ENCODE results near the gene SNRNP35.
A peak's percentile ranks its signal among the peaks of the same experiment; 100 is the strongest.
"Not testable (repeated sequence)": the region's sequence is repeated elsewhere in the genome, so short reads cannot be mapped to it uniquely, and the experiment has no call there.

SNRNP35 gene

DNA sequence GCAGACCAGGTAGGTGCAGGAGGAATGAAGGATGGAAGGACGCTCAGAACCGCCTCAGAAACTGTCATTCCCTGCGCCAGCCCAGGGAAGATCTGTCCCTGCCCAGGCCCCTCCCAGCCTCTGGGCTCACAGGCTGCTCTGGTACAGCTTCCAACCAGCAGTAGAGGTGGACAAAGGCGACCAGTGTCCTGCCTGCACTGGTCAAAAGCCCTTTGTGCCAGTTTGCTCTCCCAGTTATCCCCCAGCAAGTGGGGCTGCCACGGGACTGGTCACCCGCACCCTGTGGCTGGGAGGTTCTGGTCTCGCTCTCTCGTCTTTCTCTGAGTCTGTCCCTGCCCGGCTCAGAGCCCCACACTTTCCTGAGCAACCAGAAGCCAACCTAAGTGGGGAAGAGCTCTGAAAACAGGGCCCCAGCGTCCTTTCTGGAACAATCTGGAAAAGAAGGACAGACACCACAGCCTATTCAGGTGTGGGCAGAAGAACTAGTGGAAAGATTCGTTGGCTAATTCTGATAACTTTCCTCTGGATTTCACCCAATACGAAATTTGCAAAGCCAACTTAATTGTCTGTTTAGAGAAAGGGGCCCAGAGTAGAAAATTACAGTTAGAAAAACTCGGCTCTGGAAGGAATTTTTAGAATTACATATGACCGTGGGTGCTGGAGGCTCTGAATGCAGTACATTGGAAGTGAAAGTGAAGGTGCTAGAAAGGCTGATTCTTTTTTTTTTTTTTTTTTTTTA is 21.7 kb downstream of the SNRNP35 start:
- Histone ChIP-seq H3K9me2 (replicated peaks; ENCODE audit: low read depth, low read length) (no peaks in the 10 kb centered on the region), H3K9me3 (ENCODE audit: insufficient read depth, low read depth, low read length) (no peaks in the 10 kb centered on the region), H3K4me3 (ENCODE audit: low read length, poor library complexity, severe bottlenecking) (no peak overlapping the region), H3K9ac (ENCODE audit: low read depth, low read length, poor library complexity, severe bottlenecking) (no peak overlapping the region), H4K20me1 (ENCODE audit: insufficient read depth, low read length, poor library complexity, severe bottlenecking) (no peaks in the 10 kb centered on the region), H3K27me3 (ENCODE audit: insufficient read depth, low read length, poor library complexity, severe bottlenecking) (no peaks in the 10 kb centered on the region), H3F3A (ENCODE audit: low read depth) (no peaks in the 10 kb centered on the region), H3K79me2 (ENCODE audit: insufficient read depth, low read length) (no peaks in the 10 kb centered on the region), H3K36me3 (ENCODE audit: insufficient read depth, low read length) (no peaks in the 10 kb centered on the region), H3K4me2 (ENCODE audit: low read depth, low read length, poor library complexity, severe bottlenecking) (no peak overlapping the region), H2AFZ (ENCODE audit: low read length) (no peak overlapping the region), H3K4me1 (ENCODE audit: insufficient read depth, low read length, poor library complexity, severe bottlenecking) (peaks cover 20% of the 10 kb centered on the region)
- TF ChIP-seq, protein P1, sequence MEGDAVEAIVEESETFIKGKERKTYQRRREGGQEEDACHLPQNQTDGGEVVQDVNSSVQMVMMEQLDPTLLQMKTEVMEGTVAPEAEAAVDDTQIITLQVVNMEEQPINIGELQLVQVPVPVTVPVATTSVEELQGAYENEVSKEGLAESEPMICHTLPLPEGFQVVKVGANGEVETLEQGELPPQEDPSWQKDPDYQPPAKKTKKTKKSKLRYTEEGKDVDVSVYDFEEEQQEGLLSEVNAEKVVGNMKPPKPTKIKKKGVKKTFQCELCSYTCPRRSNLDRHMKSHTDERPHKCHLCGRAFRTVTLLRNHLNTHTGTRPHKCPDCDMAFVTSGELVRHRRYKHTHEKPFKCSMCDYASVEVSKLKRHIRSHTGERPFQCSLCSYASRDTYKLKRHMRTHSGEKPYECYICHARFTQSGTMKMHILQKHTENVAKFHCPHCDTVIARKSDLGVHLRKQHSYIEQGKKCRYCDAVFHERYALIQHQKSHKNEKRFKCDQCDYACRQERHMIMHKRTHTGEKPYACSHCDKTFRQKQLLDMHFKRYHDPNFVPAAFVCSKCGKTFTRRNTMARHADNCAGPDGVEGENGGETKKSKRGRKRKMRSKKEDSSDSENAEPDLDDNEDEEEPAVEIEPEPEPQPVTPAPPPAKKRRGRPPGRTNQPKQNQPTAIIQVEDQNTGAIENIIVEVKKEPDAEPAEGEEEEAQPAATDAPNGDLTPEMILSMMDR (conservative IDR thresholded peaks at IDR 0.05; ENCODE audit: low read length) = no peak
- no peak for TF ChIP-seq EZH2phosphoT487 (IDR thresholded peaks at IDR 0.05; ENCODE audit: borderline replicate concordance)

DNA sequence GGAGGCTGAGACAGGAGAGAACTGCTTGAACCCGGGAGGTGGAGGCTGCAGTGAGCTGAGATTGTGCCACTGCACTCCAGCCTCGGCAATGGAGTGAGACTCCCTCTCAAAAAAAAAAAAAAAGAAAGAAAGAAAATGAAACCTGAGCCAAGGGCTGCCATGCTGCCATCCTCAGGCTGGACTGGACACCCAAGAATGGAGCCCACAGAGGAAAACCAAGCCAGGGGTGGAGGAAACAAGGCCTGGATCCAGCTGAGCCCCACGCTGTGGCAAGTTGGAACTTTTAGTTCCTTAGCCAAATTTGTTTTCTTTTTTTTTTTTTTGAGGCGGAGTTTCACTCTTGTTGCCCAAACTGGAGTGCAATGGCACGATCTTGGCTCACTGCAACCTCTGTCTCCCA is 23.3 kb downstream of the SNRNP35 start:
- not testable (repeated sequence) for H3K27me3 ChIP-seq (ENCODE audit: insufficient read depth, low read length, poor library complexity, severe bottlenecking); H3K4me2 ChIP-seq (ENCODE audit: low read depth, low read length, poor library complexity, severe bottlenecking); H3K36me3 ChIP-seq (ENCODE audit: insufficient read depth, low read length); H3K9me2 ChIP-seq (replicated peaks; ENCODE audit: low read depth, low read length); H3K79me2 ChIP-seq (ENCODE audit: insufficient read depth, low read length); H3K4me3 ChIP-seq (ENCODE audit: low read length, poor library complexity, severe bottlenecking); H3K9ac ChIP-seq (ENCODE audit: low read depth, low read length, poor library complexity, severe bottlenecking); H3K9me3 ChIP-seq (ENCODE audit: insufficient read depth, low read depth, low read length); H2AFZ ChIP-seq (ENCODE audit: low read length); H4K20me1 ChIP-seq (ENCODE audit: insufficient read depth, low read length, poor library complexity, severe bottlenecking); H3F3A ChIP-seq (ENCODE audit: low read depth)
- peaks cover 20% of the 10 kb centered on the region for H3K4me1 ChIP-seq (ENCODE audit: insufficient read depth, low read length, poor library complexity, severe bottlenecking)

DNA sequence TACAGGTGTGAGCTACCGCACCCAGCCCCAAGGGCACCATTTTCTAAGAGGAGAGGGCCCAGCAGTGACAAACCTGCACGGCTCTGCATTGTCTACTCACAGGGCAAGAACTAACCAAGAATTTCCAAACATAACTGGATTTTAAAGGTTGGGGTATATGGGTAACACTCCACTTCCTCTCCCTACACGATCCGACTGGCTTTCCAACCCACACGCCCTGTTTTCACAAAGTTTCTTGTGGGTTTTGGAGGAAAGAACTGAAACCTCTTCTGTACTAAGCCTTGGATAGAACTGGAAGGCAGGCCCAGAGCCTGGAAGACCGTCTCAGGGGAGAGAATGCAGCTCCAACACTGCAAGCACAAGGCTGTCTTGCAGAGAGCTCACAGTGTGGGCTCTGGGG is 24.9 kb downstream of the SNRNP35 start:
- H3K4me1 ChIP-seq (ENCODE audit: insufficient read depth, low read length, poor library complexity, severe bottlenecking) = peaks cover 20% of the 10 kb centered on the region
- peak overlapping the region; percentile 69 for H3K4me2 ChIP-seq (ENCODE audit: low read depth, low read length, poor library complexity, severe bottlenecking)
- H3K27me3 ChIP-seq (ENCODE audit: insufficient read depth, low read length, poor library complexity, severe bottlenecking) = no peaks in the 10 kb centered on the region
- no peaks in the 10 kb centered on the region for H3K9me2 ChIP-seq (replicated peaks; ENCODE audit: low read depth, low read length)
- TF ChIP-seq, protein P1 (conservative IDR thresholded peaks at IDR 0.05; ENCODE audit: low read length) = no peak
- TF ChIP-seq EZH2phosphoT487 (IDR thresholded peaks at IDR 0.05; ENCODE audit: borderline replicate concordance) = no peak
- no peaks in the 10 kb centered on the region for H3K36me3 ChIP-seq (ENCODE audit: insufficient read depth, low read length)
- no peak overlapping the region for H2AFZ ChIP-seq (ENCODE audit: low read length)
- no peak overlapping the region for H3K9ac ChIP-seq (ENCODE audit: low read depth, low read length, poor library complexity, severe bottlenecking)
- H3K4me3 ChIP-seq (ENCODE audit: low read length, poor library complexity, severe bottlenecking) = no peak overlapping the region
- no peaks in the 10 kb centered on the region for H3K79me2 ChIP-seq (ENCODE audit: insufficient read depth, low read length)
- H3F3A ChIP-seq (ENCODE audit: low read depth) = no peaks in the 10 kb centered on the region
- no peaks in the 10 kb centered on the region for H4K20me1 ChIP-seq (ENCODE audit: insufficient read depth, low read length, poor library complexity, severe bottlenecking)
- no peaks in the 10 kb centered on the region for H3K9me3 ChIP-seq (ENCODE audit: insufficient read depth, low read depth, low read length)

All from Loucy (cell line).